Sigmoid colon (tissue), 7 donors: ENCODE measurements around the gene WNT7A. TPM values are rescaled to one million over a fixed set of nuclear protein-coding genes. Genes with fewer than 3 reads are reported as not detected.

Experiments
- DNase-seq: peaks from one replicate; pipeline ENCODE4 v3.0.0-alpha.2; 2019
- H3K27ac ChIP-seq, 4 donors: fragments of 200-600 bp; sonication (generic); one replicate each; pipeline ENCODE4 v1.5.1; 2016 to 2019; ENCODE audit warnings: mild to moderate bottlenecking in 1 of 4
- H3K27me3 ChIP-seq, 3 donors: fragments of 200-600 bp; sonication (generic); one replicate each; pipeline ENCODE4 v1.5.1; 2019; ENCODE audit warnings: mild to moderate bottlenecking in 1 of 3
- H3K36me3 ChIP-seq, 4 donors: fragments of 200-600 bp; sonication (generic); one replicate each; pipeline ENCODE4 v1.5.1; 2016 to 2019
- H3K4me1 ChIP-seq, 4 donors: fragments of 200-600 bp; sonication (generic); one replicate each; pipeline ENCODE4 v1.5.1; 2017 to 2019
- H3K4me3 ChIP-seq, 4 donors: fragments of 200-600 bp; sonication (generic); one replicate each; pipeline ENCODE4 v1.5.1; 2017 to 2019; ENCODE audit warnings: mild to moderate bottlenecking in 2 of 4, moderate library complexity in 1 of 4
- H3K9me3 ChIP-seq, 4 donors: fragments of 200-600 bp in 3 of 4; sonication (generic) in 3 of 4; one replicate each; pipeline versions ENCODE4 v1.5.1 to v1.6.1; 2013 to 2019
- EP300 ChIP-seq, 4 donors: sonication (generic); formaldehyde crosslinking; IDR thresholded peaks; one replicate each; pipeline ENCODE4 v1.6.1; 2017; ENCODE audit warnings: antibody characterized with exemption in 4 of 4
- POLR2A ChIP-seq, 2 donors: fragments of 450-650 bp; IDR thresholded peaks; one replicate each; pipeline ENCODE4 v1.6.1; 2016; ENCODE audit warnings: antibody characterized with exemption in 2 of 2, mild to moderate bottlenecking in 2 of 2, moderate library complexity in 2 of 2
- POLR2AphosphoS5 ChIP-seq, 4 donors: sonication (generic); formaldehyde crosslinking; IDR thresholded peaks; one replicate each; pipeline ENCODE4 v1.6.1; 2017; ENCODE audit warnings: antibody characterized with exemption in 4 of 4
- WGBS, 2 donors: extraction: QIAGEN DNeasy Blood & Tissue Kit; methylation state at CpG; one replicate each; pipeline ENCODE4 v1.1.7; 2013; 5-methylcytosine and 5-hydroxymethylcytosine counted together
- intact Hi-C: fragments of 100-400 bp; cut with DNase I; formaldehyde crosslinking; loops from one replicate; pipeline ENCODE4 v1.15.1; 2023
- polyA plus RNA-seq, 3 donors: library from polyadenylated mRNA; stranded (reverse); fragments of 200-250 nt; gene quantifications; one replicate each; pipeline ENCODE4 v1.2.3, GENCODE V29; 2013
- total RNA-seq, 4 donors: library from RNA; depleted of rRNA; stranded (reverse); fragments of >200 nt; gene quantifications; one replicate each; pipeline ENCODE4 v1.1.0, GENCODE V29; 2016
- TF ChIP-seq, protein P1 (sequence below), 4 experiments: fragments of 450-650 bp in 3 of 4; fragments of 200-600 bp in 1 of 4; IDR thresholded peaks; one replicate each; pipeline ENCODE4 v1.5.1; 2016 to 2019; ENCODE audit warnings: antibody characterized with exemption in 4 of 4, mild to moderate bottlenecking in 3 of 4, moderate library complexity in 2 of 4
- donor health status: healthy with polysubstance abuse.
- donor health status: Bipolar disorder and iron deficiency.
- donor health status: healthy.

WNT7A gene
- total and polyA plus RNA-seq, 7 donors = 0.03 TPM; not detected in 6

DNA sequence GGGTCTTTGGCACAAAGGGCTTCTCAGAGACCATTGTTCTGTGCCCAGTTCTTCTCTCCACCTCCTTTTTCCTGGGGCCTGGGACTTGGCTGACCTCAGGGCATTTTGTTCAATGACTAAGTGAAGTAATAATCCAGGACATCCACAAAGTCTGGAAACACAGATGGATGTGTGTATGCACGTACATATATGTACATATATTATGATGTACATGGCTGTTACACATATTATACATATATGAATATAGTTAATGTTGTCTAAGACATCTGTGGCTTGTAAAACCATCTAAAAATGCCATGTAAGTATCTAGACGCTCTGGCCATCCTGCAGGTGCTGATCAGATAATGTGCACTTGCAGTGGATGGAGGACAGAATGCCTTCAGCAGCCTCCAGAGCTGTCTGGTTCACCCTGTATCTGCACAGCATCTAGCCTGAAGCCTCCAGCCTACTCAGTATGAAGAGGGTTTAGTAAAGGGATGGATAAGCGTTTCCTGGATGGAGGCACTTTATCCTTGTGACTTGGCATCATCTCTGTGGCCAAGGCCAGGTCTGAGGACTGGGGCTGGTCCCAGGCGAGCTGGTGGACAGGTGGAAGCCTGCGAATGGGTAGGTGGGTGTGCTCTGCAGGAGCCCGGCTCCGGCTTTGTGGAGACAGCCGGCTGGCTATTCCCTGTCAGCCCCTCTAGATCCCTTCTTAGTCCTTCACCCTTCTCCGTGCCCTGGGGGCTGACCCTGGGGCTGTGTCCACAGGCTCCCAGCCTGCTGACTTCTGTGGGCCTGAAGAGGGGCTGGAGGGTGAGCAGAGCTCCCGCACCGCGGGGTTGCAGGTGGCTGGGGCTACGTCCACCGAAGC is 88.4 kb downstream of the WNT7A start:
- WGBS, 2 donors = 64 to 68% methylated on average over 14 of the region's 14 CpGs
- H3K27ac ChIP-seq = no peak overlapping the region
- peaks cover 0 to 35% (median 5%) of the 10 kb centered on the region in 3 donors for H3K27me3 ChIP-seq
- DNase-seq = no peak
- no peaks in the 10 kb centered on the region for H3K9me3 ChIP-seq
- no peaks in the 10 kb centered on the region for H3K4me1 ChIP-seq
- intact Hi-C loops = no loop called here
- H3K36me3 ChIP-seq = no peaks in the 10 kb centered on the region
- TF ChIP-seq EP300 (IDR thresholded peaks at IDR 0.05) = no peak
- H3K4me3 ChIP-seq = no peak overlapping the region

DNA sequence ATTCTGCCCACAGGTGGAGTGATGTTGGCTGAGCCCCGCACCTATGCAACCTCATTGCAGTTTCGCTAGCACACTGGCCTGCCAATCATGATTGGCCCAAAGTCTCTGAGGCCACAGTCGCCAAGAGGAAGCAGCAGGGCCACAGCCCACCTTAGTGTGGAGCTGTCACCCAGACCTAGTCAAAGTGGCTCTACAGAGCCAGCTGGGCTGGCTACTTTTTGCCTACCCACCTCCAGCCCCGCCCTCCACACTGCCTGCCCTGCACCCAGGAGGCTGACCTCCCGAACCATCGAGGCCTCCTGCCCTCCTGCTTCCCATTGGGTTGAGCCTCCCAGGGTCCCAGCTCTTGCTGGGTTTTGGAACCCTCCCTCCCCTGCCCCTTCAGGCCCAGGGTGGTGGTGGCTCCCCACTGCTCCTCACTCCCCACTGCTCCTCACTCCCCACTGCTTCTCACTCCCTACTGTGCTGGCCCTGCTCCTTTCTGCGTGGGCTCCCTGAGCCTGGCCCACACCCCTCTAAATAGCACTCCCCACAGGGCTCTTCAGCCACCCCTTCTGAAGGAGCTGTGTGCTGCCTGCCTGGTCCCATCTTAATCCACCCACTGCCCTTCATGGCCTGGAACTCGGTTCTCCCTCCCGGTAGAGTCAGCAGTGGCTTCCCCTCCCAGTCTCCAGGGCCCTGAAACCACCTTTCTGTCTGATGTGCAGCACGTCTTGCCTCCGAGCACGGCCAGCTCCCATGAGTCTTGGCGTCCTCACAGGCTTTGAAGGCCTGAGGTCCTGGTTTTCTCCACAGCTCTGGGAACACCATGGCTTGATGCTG is 89.3 kb downstream of the WNT7A start:
- Histone ChIP-seq H3K9me3 (no peaks in the 10 kb centered on the region), H3K27me3 (peaks cover 0 to 35% (median 5%) of the 10 kb centered on the region in 3 donors), H3K27ac (no peak overlapping the region), H3K36me3 (no peaks in the 10 kb centered on the region), H3K4me1 (no peaks in the 10 kb centered on the region), H3K4me3 (no peak overlapping the region)
- DNase-seq = no peak
- TF ChIP-seq, protein P1, sequence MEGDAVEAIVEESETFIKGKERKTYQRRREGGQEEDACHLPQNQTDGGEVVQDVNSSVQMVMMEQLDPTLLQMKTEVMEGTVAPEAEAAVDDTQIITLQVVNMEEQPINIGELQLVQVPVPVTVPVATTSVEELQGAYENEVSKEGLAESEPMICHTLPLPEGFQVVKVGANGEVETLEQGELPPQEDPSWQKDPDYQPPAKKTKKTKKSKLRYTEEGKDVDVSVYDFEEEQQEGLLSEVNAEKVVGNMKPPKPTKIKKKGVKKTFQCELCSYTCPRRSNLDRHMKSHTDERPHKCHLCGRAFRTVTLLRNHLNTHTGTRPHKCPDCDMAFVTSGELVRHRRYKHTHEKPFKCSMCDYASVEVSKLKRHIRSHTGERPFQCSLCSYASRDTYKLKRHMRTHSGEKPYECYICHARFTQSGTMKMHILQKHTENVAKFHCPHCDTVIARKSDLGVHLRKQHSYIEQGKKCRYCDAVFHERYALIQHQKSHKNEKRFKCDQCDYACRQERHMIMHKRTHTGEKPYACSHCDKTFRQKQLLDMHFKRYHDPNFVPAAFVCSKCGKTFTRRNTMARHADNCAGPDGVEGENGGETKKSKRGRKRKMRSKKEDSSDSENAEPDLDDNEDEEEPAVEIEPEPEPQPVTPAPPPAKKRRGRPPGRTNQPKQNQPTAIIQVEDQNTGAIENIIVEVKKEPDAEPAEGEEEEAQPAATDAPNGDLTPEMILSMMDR (IDR thresholded peaks at IDR 0.05) = no peak
- no peak for TF ChIP-seq POLR2A (IDR thresholded peaks at IDR 0.05)
- no peak for TF ChIP-seq POLR2AphosphoS5 (IDR thresholded peaks at IDR 0.05)
- TF ChIP-seq EP300 (IDR thresholded peaks at IDR 0.05) = no peak
- WGBS, 2 donors = 66 to 83% methylated on average over 13 of the region's 13 CpGs
- intact Hi-C loops = no loop called here

DNA sequence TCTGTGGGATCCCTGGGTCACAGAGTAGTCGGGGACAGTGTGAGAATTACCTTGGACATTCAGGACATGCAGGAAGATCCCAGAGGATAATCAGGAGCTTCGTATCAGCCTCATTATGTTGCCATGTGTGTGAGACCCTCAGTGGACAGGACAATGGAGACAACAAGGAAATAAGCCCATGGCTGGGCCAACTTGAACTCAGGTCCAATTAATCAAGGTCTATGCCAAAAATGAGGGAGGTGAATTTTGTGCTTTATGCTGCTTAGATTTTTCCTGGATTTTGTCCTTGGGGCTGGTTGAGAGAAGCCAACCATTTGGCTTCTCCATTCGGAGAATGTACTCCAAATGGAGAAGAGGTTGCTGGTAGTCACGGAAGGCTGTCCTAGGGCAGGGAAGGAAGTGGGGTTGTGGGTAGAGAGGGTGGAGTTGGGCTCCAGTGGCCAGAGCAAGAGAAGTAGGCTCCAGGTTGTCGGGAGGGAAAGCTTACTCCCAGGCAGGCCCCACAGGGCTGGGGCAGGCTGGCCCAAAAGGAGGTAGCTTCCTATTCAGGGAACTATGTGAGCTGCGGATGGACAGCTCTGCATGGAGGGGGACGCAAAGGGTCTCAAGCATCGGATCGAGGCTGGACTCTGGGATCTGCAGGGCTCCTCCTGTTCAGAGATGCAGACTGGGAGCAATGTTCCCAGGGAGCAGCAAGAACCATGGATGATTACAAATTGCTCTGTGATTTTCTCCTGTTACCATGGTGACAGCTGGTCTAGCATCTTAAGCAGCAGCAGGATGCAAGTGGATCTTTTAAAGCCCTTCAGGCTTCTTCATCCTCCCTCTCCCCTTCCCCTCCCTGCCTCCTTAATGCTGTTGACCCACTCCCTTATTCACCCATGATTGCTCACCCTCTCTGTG is 91.1 kb downstream of the WNT7A start:
- no peak for DNase-seq
- 71% methylated on average over 9 of the region's 9 CpGs for WGBS, 2 donors
- intact Hi-C loops = no loop called here
- Histone ChIP-seq H3K4me3 (no peak overlapping the region), H3K27ac (no peak overlapping the region), H3K36me3 (no peaks in the 10 kb centered on the region), H3K9me3 (no peaks in the 10 kb centered on the region), H3K4me1 (no peaks in the 10 kb centered on the region), H3K27me3 (peaks cover 0 to 31% (median 5%) of the 10 kb centered on the region in 3 donors)
- TF ChIP-seq POLR2A (IDR thresholded peaks at IDR 0.05) (no peak), POLR2AphosphoS5 (IDR thresholded peaks at IDR 0.05) (no peak), EP300 (IDR thresholded peaks at IDR 0.05) (no peak)
- TF ChIP-seq, protein P1 (IDR thresholded peaks at IDR 0.05) = no peak

DNA sequence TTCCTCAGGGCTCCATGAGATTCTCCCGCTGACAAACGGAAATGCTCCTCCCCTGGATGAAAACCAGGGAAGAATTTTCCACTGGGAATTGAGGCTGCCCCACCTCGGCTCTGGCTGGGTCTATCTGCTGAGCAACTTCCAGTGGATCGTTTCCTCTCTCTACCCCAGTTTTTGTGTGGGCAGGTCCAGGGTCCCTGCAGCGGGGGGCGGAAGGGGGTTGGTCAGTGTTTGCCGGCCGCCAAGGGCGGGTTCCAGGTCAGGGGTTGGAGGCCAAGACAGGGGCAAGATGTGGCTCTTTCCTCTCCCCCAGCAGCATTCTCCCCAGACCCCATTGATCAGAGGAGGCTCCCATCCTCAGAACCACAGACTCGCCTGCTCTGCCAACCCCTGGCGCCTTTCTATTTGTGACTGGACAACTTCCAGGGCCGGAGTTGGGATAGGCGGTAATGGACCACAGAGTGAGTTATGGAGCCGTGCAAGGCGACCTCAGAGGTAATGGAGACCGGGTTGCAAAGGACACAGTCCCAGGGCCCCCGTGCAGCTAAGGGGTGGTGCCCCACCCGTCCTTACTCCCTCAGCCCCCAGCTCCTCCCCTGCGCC is 92.2 kb downstream of the WNT7A start:
- H3K36me3 ChIP-seq = no peaks in the 10 kb centered on the region
- H3K27ac ChIP-seq = no peak overlapping the region
- no peak overlapping the region for H3K4me3 ChIP-seq
- intact Hi-C loops = no loop called here
- no peaks in the 10 kb centered on the region for H3K4me1 ChIP-seq
- WGBS, 2 donors = 57 to 71% methylated on average over 19 of the region's 19 CpGs
- H3K9me3 ChIP-seq = no peaks in the 10 kb centered on the region
- TF ChIP-seq POLR2AphosphoS5 (IDR thresholded peaks at IDR 0.05) (no peak), EP300 (IDR thresholded peaks at IDR 0.05) (no peak), POLR2A (IDR thresholded peaks at IDR 0.05) (no peak)
- TF ChIP-seq, protein P1 (IDR thresholded peaks at IDR 0.05) = no peak
- peaks cover 0 to 27% (median 5%) of the 10 kb centered on the region in 3 donors for H3K27me3 ChIP-seq
- no peak for DNase-seq
